Ishikawa (cell line): ENCODE measurements around the gene SEC24D.

Source experiments
- CEBPB ChIP-seq: IDR thresholded peaks from 2 replicates; pipeline ENCODE4 v1.6.1; 2012
- CREB1 ChIP-seq: IDR thresholded peaks from 2 replicates; pipeline ENCODE4 v1.6.1; 2012; ENCODE audit warnings: low read depth
- EGR1 ChIP-seq: IDR thresholded peaks from 2 replicates; pipeline ENCODE4 v1.6.1; 2012
- EP300 ChIP-seq: IDR thresholded peaks from 2 replicates; pipeline ENCODE4 v1.6.1; 2012; ENCODE audit warnings: borderline replicate concordance
- FOXM1 ChIP-seq: IDR thresholded peaks from 2 replicates; pipeline ENCODE4 v1.6.1; 2012; ENCODE audit warnings: low read depth, borderline replicate concordance
- MAX ChIP-seq: IDR thresholded peaks from 2 replicates; pipeline ENCODE4 v1.6.1; 2012
- NFIC ChIP-seq: IDR thresholded peaks from 2 replicates; pipeline ENCODE4 v1.6.1; 2012
- RAD21 ChIP-seq: IDR thresholded peaks from 2 replicates; pipeline ENCODE4 v1.6.1; 2012; ENCODE audit warnings: low read depth
- REST ChIP-seq: IDR thresholded peaks from 2 replicates; pipeline ENCODE4 v1.6.1; 2012; ENCODE audit warnings: low read depth, mild to moderate bottlenecking
- TAF1 ChIP-seq: IDR thresholded peaks from 2 replicates; pipeline ENCODE4 v1.6.1; 2012; ENCODE audit warnings: low read depth, mild to moderate bottlenecking
- TCF12 ChIP-seq: IDR thresholded peaks from 2 replicates; pipeline ENCODE4 v1.6.1; 2012; ENCODE audit warnings: low read depth
- TEAD4 ChIP-seq: IDR thresholded peaks from 2 replicates; pipeline ENCODE4 v1.6.1; 2012
- YY1 ChIP-seq: IDR thresholded peaks from 2 replicates; pipeline ENCODE4 v1.6.1; 2012; ENCODE audit warnings: low read depth
- ZBTB7A ChIP-seq: IDR thresholded peaks from 2 replicates; pipeline ENCODE4 v1.6.1; 2012; ENCODE audit warnings: low read depth

GRCh38 chr4:118759481-118759880 is 76.4 kb downstream of the SEC24D start:
- TF ChIP-seq TCF12, result no peak
- TF ChIP-seq REST, result no peak
- TF ChIP-seq TAF1, result no peak
- no peak for TF ChIP-seq RAD21
- no peak for TF ChIP-seq EGR1
- no peak for TF ChIP-seq CREB1
- no peak for TF ChIP-seq MAX
- no peak for TF ChIP-seq CEBPB
- TF ChIP-seq YY1, result no peak
- TF ChIP-seq TEAD4, result no peak
- TF ChIP-seq EP300, result no peak
- TF ChIP-seq FOXM1, result no peak
- no peak for TF ChIP-seq ZBTB7A
- no peak for TF ChIP-seq NFIC
